Nucleus accumbens (tissue), 56 donors: ENCODE data around the gene MAP4K1.
A peak's percentile ranks its signal among the peaks of the same experiment; 100 is the strongest.

Source experiments
- DNase-seq, 56 donors: peaks; one replicate each; lab custom pipeline; 2025; lab: John Stamatoyannopoulos, UW

MAP4K1 gene

GRCh38 chr19:38551450-38551813, 66.3 kb downstream of the MAP4K1 start:
- no peak for DNase-seq

GRCh38 chr19:38550376-38550775, 67.4 kb downstream of the MAP4K1 start:
- DNase-seq, result no peak

GRCh38 chr19:38549942-38550341, 67.8 kb downstream of the MAP4K1 start:
- no peak for DNase-seq

- DNase-seq, result no peak
These were observed 68.7 kb downstream of the MAP4K1 start for GRCh38 chr19:38549061-38549460.

GRCh38 chr19:38547421-38547820, 70.3 kb downstream of the MAP4K1 start:
- no peak for DNase-seq

GRCh38 chr19:38545596-38545995, 72.2 kb downstream of the MAP4K1 start:
- no peak for DNase-seq

- DNase-seq, result peak in 1 of 56 donors; percentile 26
These were observed 73.0 kb downstream of the MAP4K1 start for GRCh38 chr19:38544569-38545315.

GRCh38 chr19:38543807-38544568, 73.8 kb downstream of the MAP4K1 start:
- peak in 48 of 56 donors; percentile 5 to 81 (median 58) for DNase-seq

- DNase-seq, result no peak
These were observed 74.4 kb downstream of the MAP4K1 start for GRCh38 chr19:38543286-38543806.

- no peak for DNase-seq
These were observed 75.7 kb downstream of the MAP4K1 start for GRCh38 chr19:38542040-38542439.

GRCh38 chr19:38539751-38540150, 78.0 kb downstream of the MAP4K1 start:
- DNase-seq, result no peak

GRCh38 chr19:38538793-38539528, 78.8 kb downstream of the MAP4K1 start:
- no peak for DNase-seq

GRCh38 chr19:38538386-38538785, 79.4 kb downstream of the MAP4K1 start:
- peak in 18 of 56 donors; percentile 6 to 50 (median 18) for DNase-seq
